Astrocyte (in vitro differentiated cells and primary cell): ENCODE results near the gene ZCCHC24. TPM values are rescaled to one million over a fixed set of nuclear protein-coding genes. Genes with fewer than 3 reads are reported as not detected.

ENCODE experiments used
- DNase-seq: peaks from one replicate; pipeline ENCODE4 v3.0.0-alpha.2; 2010; ENCODE audit warnings: low read depth
- FAIRE-seq: peaks from 2 replicates; lab custom pipeline; 2011; peaks lifted over from hg19 to GRCh38; lab: Jason Lieb, UNC
- H2AFZ ChIP-seq: 2 replicates; pipeline ENCODE4 v1.6.0; 2012; ENCODE audit warnings: low read depth, low read length, inconsistent platforms
- H3K27ac ChIP-seq: 2 replicates; pipeline ENCODE4 v1.5.1; 2011; ENCODE audit warnings: low read depth, low read length, inconsistent platforms
- H3K27me3 ChIP-seq: 2 replicates; pipeline ENCODE4 v1.6.0; 2011; ENCODE audit warnings: low read length, inconsistent platforms; ENCODE audit not compliant: insufficient read depth
- H3K36me3 ChIP-seq: 2 replicates; pipeline ENCODE4 v1.5.1; 2011; ENCODE audit warnings: low read length, inconsistent platforms; ENCODE audit not compliant: insufficient read depth
- H3K4me1 ChIP-seq: 2 replicates; pipeline ENCODE4 v1.5.1; 2011; ENCODE audit warnings: low read length, inconsistent platforms; ENCODE audit not compliant: insufficient read depth
- H3K4me2 ChIP-seq: 2 replicates; pipeline ENCODE4 v1.6.0; 2012; ENCODE audit warnings: low read length, inconsistent platforms
- H3K4me3 ChIP-seq: 2 replicates; pipeline ENCODE4 v1.5.1; 2011; ENCODE audit warnings: low read depth, mild to moderate bottlenecking, low read length, inconsistent platforms; ENCODE audit not compliant: insufficient read depth
- H3K79me2 ChIP-seq: 2 replicates; pipeline ENCODE4 v1.6.0; 2012; ENCODE audit warnings: mild to moderate bottlenecking, low read length, inconsistent platforms; ENCODE audit not compliant: insufficient read depth
- H3K9ac ChIP-seq: 2 replicates; pipeline ENCODE4 v1.6.0; 2012; ENCODE audit warnings: mild to moderate bottlenecking, low read length, inconsistent platforms
- H3K9me3 ChIP-seq: 2 replicates; pipeline ENCODE4 v1.5.1; 2012; ENCODE audit warnings: low read depth, mild to moderate bottlenecking, low read length, inconsistent platforms; ENCODE audit not compliant: insufficient read depth
- H4K20me1 ChIP-seq: 2 replicates; pipeline ENCODE4 v1.6.0; 2012; ENCODE audit warnings: low read length, inconsistent platforms; ENCODE audit not compliant: insufficient read depth
- H3K27ac Mint-ChIP-seq: one replicate; pipeline ENCODE4 v1.8.0; 2021; ENCODE audit warnings: mild to moderate bottlenecking, mixed read lengths; ENCODE audit not compliant: unreplicated experiment
- H3K27me3 Mint-ChIP-seq: one replicate; pipeline ENCODE4 v1.8.0; 2021; ENCODE audit warnings: low read depth, mixed read lengths; ENCODE audit not compliant: unreplicated experiment
- H3K36me3 Mint-ChIP-seq: one replicate; pipeline ENCODE4 v1.8.0; 2021; ENCODE audit warnings: low read depth, mixed read lengths; ENCODE audit not compliant: unreplicated experiment
- H3K4me1 Mint-ChIP-seq: one replicate; pipeline ENCODE4 v1.8.0; 2021; ENCODE audit warnings: low read depth, mixed read lengths; ENCODE audit not compliant: unreplicated experiment
- H3K4me3 Mint-ChIP-seq: one replicate; pipeline ENCODE4 v1.8.0; 2021; ENCODE audit warnings: mild to moderate bottlenecking, moderate library complexity, mixed read lengths; ENCODE audit not compliant: unreplicated experiment
- H3K9me3 Mint-ChIP-seq: one replicate; pipeline ENCODE4 v1.8.0; 2021; ENCODE audit warnings: mild to moderate bottlenecking, mixed read lengths; ENCODE audit not compliant: unreplicated experiment
- EZH2 ChIP-seq: IDR thresholded peaks from 2 replicates; pipeline ENCODE4 v1.6.1; 2012; ENCODE audit warnings: mild to moderate bottlenecking, low read length, inconsistent platforms; ENCODE audit not compliant: insufficient read depth
- total RNA-seq: library from RNA; stranded (reverse); gene quantifications from 2 replicates; pipeline ENCODE4 v1.2.1, GENCODE V29; 2021
- TF ChIP-seq, protein P1 (sequence below): IDR thresholded peaks from 2 replicates; pipeline ENCODE4 v1.5.1; 2011; ENCODE audit warnings: low read depth, mild to moderate bottlenecking, inconsistent platforms, low read length, moderate library complexity; ENCODE audit not compliant: insufficient read depth

Gene ZCCHC24
- total RNA-seq, 1 donor from 2014 or later: 21.4 TPM

DNA sequence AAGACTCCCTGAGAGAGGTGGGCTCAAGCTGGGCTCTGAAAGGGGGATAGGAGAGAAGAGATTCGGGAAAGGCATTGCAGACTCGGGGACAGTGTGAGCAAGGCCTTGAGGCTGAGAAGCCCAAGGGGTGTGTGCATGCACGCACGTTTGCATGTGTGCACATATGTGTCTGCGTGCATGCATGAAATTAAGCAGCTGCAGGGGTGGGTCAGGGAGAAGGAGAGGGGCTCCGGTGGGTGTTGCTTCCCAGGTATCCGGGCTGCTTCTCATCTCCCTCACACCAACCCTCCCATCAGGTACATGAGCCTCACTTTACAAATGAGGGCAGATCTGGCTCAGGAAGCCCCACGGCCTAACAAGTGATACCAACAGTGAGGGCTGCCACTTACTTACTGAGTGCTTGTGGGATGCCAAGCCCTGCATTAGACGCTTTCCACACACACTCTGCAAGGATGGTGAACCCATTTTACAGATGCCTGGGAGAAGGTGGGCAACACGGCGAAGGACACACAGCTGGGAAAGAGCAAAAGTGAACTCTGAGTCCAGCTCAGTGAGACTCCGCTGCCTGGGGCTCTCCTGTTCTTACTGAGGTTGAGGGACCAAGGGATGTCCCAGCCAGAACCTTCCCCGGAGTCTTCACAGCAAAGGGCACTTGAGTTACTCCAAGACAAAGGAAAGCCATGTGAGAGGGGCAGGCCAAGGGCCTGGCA, 26.4 kb downstream of the ZCCHC24 start:
- Histone ChIP-seq H3K4me1 (peaks cover 16% of the 10 kb centered on the region), H2AFZ (no peak overlapping the region), H3K27me3 (no peaks in the 10 kb centered on the region), H3K4me2 (no peak overlapping the region), H3K9me3 (no peaks in the 10 kb centered on the region), H3K36me3 (peaks cover 2% of the 10 kb centered on the region), H3K9ac (no peak overlapping the region), H3K27ac (no peak overlapping the region), H4K20me1 (peaks cover 78% of the 10 kb centered on the region), H3K79me2 (peaks cover 10% of the 10 kb centered on the region), H3K4me3 (no peak overlapping the region)
- Mint-ChIP-seq H3K27me3 (peaks cover 11% of the 10 kb centered on the region), H3K4me3 (no peak overlapping the region), H3K9me3 (peaks cover 2% of the 10 kb centered on the region), H3K4me1 (peaks cover 5% of the 10 kb centered on the region), H3K27ac (peak overlapping the region; percentile 58), H3K36me3 (peaks cover 19% of the 10 kb centered on the region)
- TF ChIP-seq, protein P1, sequence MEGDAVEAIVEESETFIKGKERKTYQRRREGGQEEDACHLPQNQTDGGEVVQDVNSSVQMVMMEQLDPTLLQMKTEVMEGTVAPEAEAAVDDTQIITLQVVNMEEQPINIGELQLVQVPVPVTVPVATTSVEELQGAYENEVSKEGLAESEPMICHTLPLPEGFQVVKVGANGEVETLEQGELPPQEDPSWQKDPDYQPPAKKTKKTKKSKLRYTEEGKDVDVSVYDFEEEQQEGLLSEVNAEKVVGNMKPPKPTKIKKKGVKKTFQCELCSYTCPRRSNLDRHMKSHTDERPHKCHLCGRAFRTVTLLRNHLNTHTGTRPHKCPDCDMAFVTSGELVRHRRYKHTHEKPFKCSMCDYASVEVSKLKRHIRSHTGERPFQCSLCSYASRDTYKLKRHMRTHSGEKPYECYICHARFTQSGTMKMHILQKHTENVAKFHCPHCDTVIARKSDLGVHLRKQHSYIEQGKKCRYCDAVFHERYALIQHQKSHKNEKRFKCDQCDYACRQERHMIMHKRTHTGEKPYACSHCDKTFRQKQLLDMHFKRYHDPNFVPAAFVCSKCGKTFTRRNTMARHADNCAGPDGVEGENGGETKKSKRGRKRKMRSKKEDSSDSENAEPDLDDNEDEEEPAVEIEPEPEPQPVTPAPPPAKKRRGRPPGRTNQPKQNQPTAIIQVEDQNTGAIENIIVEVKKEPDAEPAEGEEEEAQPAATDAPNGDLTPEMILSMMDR: no peak
- no peak for TF ChIP-seq EZH2
- FAIRE-seq: no peak
- no peak for DNase-seq

DNA sequence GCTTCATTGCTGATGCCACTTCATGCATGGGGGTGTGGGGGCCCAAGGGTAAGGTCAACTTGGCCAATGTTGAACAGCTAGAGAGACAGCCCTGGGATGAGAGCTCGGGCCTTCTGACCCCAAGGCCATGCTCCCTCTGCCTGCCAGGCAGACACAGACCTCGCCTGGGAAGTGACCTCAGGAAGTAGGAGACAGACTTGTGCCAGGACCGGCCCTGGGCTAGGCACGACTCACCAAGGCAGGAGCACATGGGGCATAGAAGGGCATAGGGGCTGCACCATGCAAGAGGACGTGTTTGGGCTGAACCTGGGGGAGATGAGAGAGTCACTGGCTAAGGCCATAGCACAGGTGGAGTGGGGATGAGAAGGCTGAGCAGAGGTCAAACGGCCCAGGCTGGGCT, 27.1 kb downstream of the ZCCHC24 start:
- Mint-ChIP-seq H3K27me3 (peaks cover 11% of the 10 kb centered on the region), H3K4me1 (peaks cover 9% of the 10 kb centered on the region), H3K27ac (peak overlapping the region; percentile 58), H3K4me3 (no peak overlapping the region), H3K36me3 (peaks cover 19% of the 10 kb centered on the region), H3K9me3 (peaks cover 2% of the 10 kb centered on the region)
- no peaks in the 10 kb centered on the region for H3K9me3 ChIP-seq
- no peak overlapping the region for H3K4me2 ChIP-seq
- no peak overlapping the region for H3K9ac ChIP-seq
- FAIRE-seq (no peak), DNase-seq (no peak)
- H3K4me3 ChIP-seq: no peak overlapping the region
- H3K79me2 ChIP-seq: peaks cover 10% of the 10 kb centered on the region
- no peaks in the 10 kb centered on the region for H3K27me3 ChIP-seq
- H2AFZ ChIP-seq: no peak overlapping the region
- peaks cover 76% of the 10 kb centered on the region for H4K20me1 ChIP-seq
- no peak for TF ChIP-seq EZH2
- TF ChIP-seq, protein P1: no peak
- no peak overlapping the region for H3K27ac ChIP-seq
- H3K4me1 ChIP-seq: peaks cover 23% of the 10 kb centered on the region
- peaks cover 2% of the 10 kb centered on the region for H3K36me3 ChIP-seq

DNA sequence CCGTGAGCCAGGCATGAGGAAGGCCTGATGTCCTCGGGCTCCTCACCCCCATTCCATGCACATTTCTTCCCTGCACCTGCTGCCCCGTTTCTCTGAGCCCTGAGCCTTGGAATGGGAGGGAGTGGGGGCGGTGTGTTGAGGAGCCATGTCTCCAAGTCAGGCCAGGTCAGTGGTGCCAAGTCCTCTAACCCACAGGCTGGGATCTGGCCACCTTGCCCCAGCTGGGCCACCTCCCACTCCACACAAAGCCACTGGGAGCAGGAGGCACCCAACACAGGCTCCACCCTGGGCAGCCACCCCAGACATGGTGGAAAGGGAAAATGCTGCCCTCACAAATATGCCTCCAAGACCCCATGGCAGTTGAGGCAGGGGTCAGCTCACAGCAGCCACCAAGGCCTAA, 27.7 kb downstream of the ZCCHC24 start:
- Histone ChIP-seq H4K20me1 (peaks cover 73% of the 10 kb centered on the region), H3K4me3 (no peak overlapping the region), H3K4me1 (peaks cover 26% of the 10 kb centered on the region), H3K27ac (no peak overlapping the region), H3K36me3 (peaks cover 2% of the 10 kb centered on the region), H3K9ac (no peak overlapping the region), H3K9me3 (no peaks in the 10 kb centered on the region), H3K27me3 (no peaks in the 10 kb centered on the region), H3K4me2 (no peak overlapping the region), H2AFZ (no peak overlapping the region), H3K79me2 (peaks cover 14% of the 10 kb centered on the region)
- Mint-ChIP-seq H3K27ac (no peak overlapping the region), H3K9me3 (peaks cover 2% of the 10 kb centered on the region), H3K27me3 (peaks cover 11% of the 10 kb centered on the region), H3K36me3 (peaks cover 20% of the 10 kb centered on the region), H3K4me3 (no peak overlapping the region), H3K4me1 (peaks cover 14% of the 10 kb centered on the region)
- DNase-seq (no peak), FAIRE-seq (no peak)
- TF ChIP-seq, protein P1: no peak
- TF ChIP-seq EZH2: no peak
